Ectodermal cell (in vitro differentiated cells): ENCODE results near the gene ANO10.
"Not testable (repeated sequence)": the region's sequence is repeated elsewhere in the genome, so short reads cannot be mapped to it uniquely, and the experiment has no call there.

ENCODE experiments used
- H3K27ac ChIP-seq: 2 replicates; pipeline ENCODE4 v1.7.0; 2013; ENCODE audit warnings: mild to moderate bottlenecking, low read depth, low read length; ENCODE audit not compliant: insufficient read depth, poor library complexity, severe bottlenecking
- H3K27me3 ChIP-seq: 2 replicates; pipeline ENCODE4 v1.7.0; 2013; ENCODE audit warnings: mild to moderate bottlenecking, low read length; ENCODE audit not compliant: insufficient read depth, control insufficient read depth, poor library complexity, severe bottlenecking
- H3K36me3 ChIP-seq: one replicate; pipeline ENCODE4 v1.7.0; 2013; ENCODE audit warnings: low read length; ENCODE audit not compliant: control insufficient read depth, insufficient read depth
- H3K4me1 ChIP-seq: one replicate; pipeline ENCODE4 v1.7.0; 2013; ENCODE audit warnings: low read length; ENCODE audit not compliant: control insufficient read depth, insufficient read depth
- H3K4me3 ChIP-seq: 2 replicates; pipeline ENCODE4 v1.7.0; 2013; ENCODE audit warnings: low read depth, low read length, control low read depth; ENCODE audit not compliant: insufficient read depth
- H3K9me3 ChIP-seq: 2 replicates; pipeline ENCODE4 v1.7.0; 2013; ENCODE audit warnings: mild to moderate bottlenecking, low read length, moderate library complexity; ENCODE audit not compliant: control insufficient read depth
- WGBS, 2 experiments: methylation state at CpG; one replicate each; pipeline ENCODE4 v1.1.7; 2013; ENCODE audit warnings: missing lambda C conversion rate in 2 of 2; 5-methylcytosine and 5-hydroxymethylcytosine counted together

Gene ANO10

GRCh38 chr3:43584043-43584826 is 37.6 kb downstream of the ANO10 start:
- H3K4me3 ChIP-seq, result no peak overlapping the region
- H3K27me3 ChIP-seq, result no peaks in the 10 kb centered on the region
- no peaks in the 10 kb centered on the region for H3K9me3 ChIP-seq
- no peak overlapping the region for H3K27ac ChIP-seq
- 93 to 96% methylated on average over 14 of the region's 14 CpGs for WGBS, 2 experiments
- peaks cover 3% of the 10 kb centered on the region for H3K4me1 ChIP-seq
- no peaks in the 10 kb centered on the region for H3K36me3 ChIP-seq

GRCh38 chr3:43583481-43583880 is 38.3 kb downstream of the ANO10 start:
- Histone ChIP-seq H3K4me1 (peaks cover 3% of the 10 kb centered on the region), H3K9me3 (no peaks in the 10 kb centered on the region), H3K27me3 (no peaks in the 10 kb centered on the region), H3K36me3 (no peaks in the 10 kb centered on the region), H3K27ac (no peak overlapping the region), H3K4me3 (no peak overlapping the region)
- WGBS, 2 experiments, result 94 to 96% methylated on average over 4 of the region's 4 CpGs

GRCh38 chr3:43582866-43583265 is 38.9 kb downstream of the ANO10 start:
- Histone ChIP-seq H3K27ac (no peak overlapping the region), H3K9me3 (no peaks in the 10 kb centered on the region), H3K4me3 (no peak overlapping the region), H3K36me3 (no peaks in the 10 kb centered on the region), H3K27me3 (no peaks in the 10 kb centered on the region), H3K4me1 (peaks cover 3% of the 10 kb centered on the region)
- WGBS, 2 experiments, result 95 to 100% methylated on average over 1 of the region's 1 CpG

- Histone ChIP-seq H3K27ac (no peak overlapping the region), H3K9me3 (no peaks in the 10 kb centered on the region), H3K4me1 (peaks cover 3% of the 10 kb centered on the region), H3K36me3 (no peaks in the 10 kb centered on the region), H3K4me3 (no peak overlapping the region), H3K27me3 (no peaks in the 10 kb centered on the region)
- WGBS, 2 experiments, result 84 to 91% methylated on average over 1 to 2 of the region's 2 CpGs
Measured at GRCh38 chr3:43581343-43581742, 40.5 kb downstream of the ANO10 start.

GRCh38 chr3:43580181-43580580 is 41.6 kb downstream of the ANO10 start:
- H3K4me3 ChIP-seq, result no peak overlapping the region
- H3K27me3 ChIP-seq, result no peaks in the 10 kb centered on the region
- H3K4me1 ChIP-seq, result no peaks in the 10 kb centered on the region
- 93 to 95% methylated on average over 5 to 6 of the region's 6 CpGs for WGBS, 2 experiments
- H3K36me3 ChIP-seq, result no peaks in the 10 kb centered on the region
- H3K27ac ChIP-seq, result no peak overlapping the region
- H3K9me3 ChIP-seq, result no peaks in the 10 kb centered on the region

GRCh38 chr3:43573576-43573975 is 48.2 kb downstream of the ANO10 start:
- Histone ChIP-seq H3K27me3 (no peaks in the 10 kb centered on the region), H3K36me3 (no peaks in the 10 kb centered on the region), H3K27ac (no peak overlapping the region), H3K9me3 (no peaks in the 10 kb centered on the region), H3K4me3 (no peak overlapping the region), H3K4me1 (no peaks in the 10 kb centered on the region)
- 94 to 100% methylated on average over 2 of the region's 2 CpGs for WGBS, 2 experiments

GRCh38 chr3:43565661-43566341 is 56.0 kb downstream of the ANO10 start:
- H3K4me1 ChIP-seq, H3K9me3 ChIP-seq, H3K4me3 ChIP-seq, H3K27ac ChIP-seq, H3K36me3 ChIP-seq, H3K27me3 ChIP-seq: not testable (repeated sequence)
- WGBS, 2 experiments, result 45 to 51% methylated on average over 16 to 18 of the region's 30 CpGs

GRCh38 chr3:43559961-43560360 is 61.9 kb downstream of the ANO10 start:
- Histone ChIP-seq H3K27me3 (no peaks in the 10 kb centered on the region), H3K9me3 (no peaks in the 10 kb centered on the region), H3K4me3 (no peak overlapping the region), H3K27ac (no peak overlapping the region), H3K36me3 (peaks cover 5% of the 10 kb centered on the region), H3K4me1 (no peaks in the 10 kb centered on the region)

- Histone ChIP-seq H3K36me3 (peaks cover 11% of the 10 kb centered on the region), H3K4me1 (no peaks in the 10 kb centered on the region), H3K9me3 (no peaks in the 10 kb centered on the region), H3K27ac (no peak overlapping the region), H3K4me3 (no peak overlapping the region), H3K27me3 (no peaks in the 10 kb centered on the region)
- WGBS, 2 experiments, result 81 to 96% methylated on average over 1 of the region's 1 CpG
Measured at GRCh38 chr3:43558171-43558570, 63.6 kb downstream of the ANO10 start.

GRCh38 chr3:43549626-43550290 is 72.1 kb downstream of the ANO10 start:
- whole genome bisulfite sequencing, 2 experiments, result 93 to 100% methylated on average over 4 of the region's 4 CpGs
- Histone ChIP-seq H3K4me1 (no peaks in the 10 kb centered on the region), H3K36me3 (peaks cover 10% of the 10 kb centered on the region), H3K9me3 (no peaks in the 10 kb centered on the region), H3K27ac (no peak overlapping the region), H3K4me3 (no peak overlapping the region), H3K27me3 (no peaks in the 10 kb centered on the region)
